OCI-LY7 (cell line): ENCODE measurements around the gene EPS15.

Experiments
- EZH2phosphoT487 ChIP-seq: fragments of 200-600 bp; sonication (generic); IDR thresholded peaks from 2 replicates; pipeline ENCODE4 v1.6.1; 2018; ENCODE audit warnings: low read depth, borderline replicate concordance, mild to moderate bottlenecking, mixed run types, antibody characterized with exemption, low read length, moderate library complexity, mixed read lengths
- TF ChIP-seq, protein P1 (sequence below): fragments of 200-600 bp; sonication (generic); conservative IDR thresholded peaks from 2 replicates; pipeline ENCODE4 v1.5.1; 2014; ENCODE audit warnings: mild to moderate bottlenecking, antibody characterized with exemption, low read length, moderate library complexity, mixed read lengths

DNA sequence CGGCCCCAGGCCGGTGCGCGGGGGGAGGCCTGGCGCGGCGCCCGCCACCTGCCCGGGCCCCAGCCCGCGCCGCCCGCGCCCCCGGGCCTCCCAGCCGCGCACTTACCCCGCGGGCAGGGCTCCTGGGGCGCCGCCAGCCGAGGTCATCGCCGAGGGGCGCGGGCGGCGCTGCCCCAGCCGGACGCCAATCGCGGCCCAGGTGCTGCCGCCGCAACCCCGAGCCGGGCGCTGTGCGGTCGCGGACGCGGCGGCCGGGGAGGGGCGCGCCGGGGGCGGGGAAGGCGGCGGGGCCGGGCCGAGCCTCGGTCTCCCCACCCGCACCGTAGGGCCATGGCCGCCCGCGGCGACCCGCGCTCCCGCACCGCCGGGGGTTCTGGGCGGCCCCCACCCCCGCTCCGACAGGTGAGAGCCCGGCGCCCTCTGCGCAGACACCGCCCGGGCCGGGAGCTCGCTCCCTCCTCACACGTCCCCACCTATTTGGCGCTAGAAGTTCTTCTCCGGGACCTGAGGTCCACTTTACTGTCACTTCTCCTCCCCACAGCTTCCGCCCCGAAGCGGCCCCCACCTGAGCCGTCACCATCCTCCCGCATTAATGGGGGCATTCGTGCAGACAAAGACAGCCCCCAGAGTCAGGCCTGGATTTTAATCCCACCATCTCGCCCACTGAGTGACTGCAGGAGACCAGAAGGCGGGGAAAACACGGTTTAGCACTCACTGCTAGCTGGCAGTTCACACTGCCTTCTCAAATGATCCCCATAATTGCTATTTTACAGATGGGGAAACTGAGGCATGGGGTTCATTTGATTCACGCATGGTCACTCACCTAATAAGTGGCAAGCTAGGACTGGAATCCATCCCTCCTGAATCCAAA is 188.5 kb downstream of the EPS15 start, which contains the start of gene TTC39A:
- no peak for TF ChIP-seq EZH2phosphoT487
- TF ChIP-seq, protein P1, sequence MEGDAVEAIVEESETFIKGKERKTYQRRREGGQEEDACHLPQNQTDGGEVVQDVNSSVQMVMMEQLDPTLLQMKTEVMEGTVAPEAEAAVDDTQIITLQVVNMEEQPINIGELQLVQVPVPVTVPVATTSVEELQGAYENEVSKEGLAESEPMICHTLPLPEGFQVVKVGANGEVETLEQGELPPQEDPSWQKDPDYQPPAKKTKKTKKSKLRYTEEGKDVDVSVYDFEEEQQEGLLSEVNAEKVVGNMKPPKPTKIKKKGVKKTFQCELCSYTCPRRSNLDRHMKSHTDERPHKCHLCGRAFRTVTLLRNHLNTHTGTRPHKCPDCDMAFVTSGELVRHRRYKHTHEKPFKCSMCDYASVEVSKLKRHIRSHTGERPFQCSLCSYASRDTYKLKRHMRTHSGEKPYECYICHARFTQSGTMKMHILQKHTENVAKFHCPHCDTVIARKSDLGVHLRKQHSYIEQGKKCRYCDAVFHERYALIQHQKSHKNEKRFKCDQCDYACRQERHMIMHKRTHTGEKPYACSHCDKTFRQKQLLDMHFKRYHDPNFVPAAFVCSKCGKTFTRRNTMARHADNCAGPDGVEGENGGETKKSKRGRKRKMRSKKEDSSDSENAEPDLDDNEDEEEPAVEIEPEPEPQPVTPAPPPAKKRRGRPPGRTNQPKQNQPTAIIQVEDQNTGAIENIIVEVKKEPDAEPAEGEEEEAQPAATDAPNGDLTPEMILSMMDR = no peak
